Measurements from ENCODE around the gene NEU3. TPM values are rescaled to one million over a fixed set of nuclear protein-coding genes. Genes with fewer than 3 reads are reported as not detected.

NEU3 gene
- total and polyA plus RNA-seq, 2 donors (not counting 1 experiment from before 2014, with no cell fraction given) = 17.0 to 17.4 TPM

Small RNA genes lying within 50 kb of the gene (small RNA-seq; reads per million reads assigned to genes)
- not detected for gene RNU6-216P (ENCODE audit: insufficient read length, low read depth, low replicate concordance)

Other genes with a start within 250 kb of the NEU3 start
- 27.3 and 28.4 TPM in 2 replicates for gene RNF169, start 240.1 kb upstream of the NEU3 start, total RNA-seq
- 6.7 and 8.9 TPM in 2 replicates for gene RNF169, start 240.1 kb upstream of the NEU3 start, polyA plus RNA-seq
- gene XRRA1, start 39.8 kb upstream of the NEU3 start, total RNA-seq = 80.8 and 81.9 TPM in 2 replicates
- 6.9 and 9.3 TPM in 2 replicates for gene XRRA1, start 39.8 kb upstream of the NEU3 start, polyA plus RNA-seq
- gene SPCS2, start 39.7 kb upstream of the NEU3 start, total RNA-seq = 98.5 and 106 TPM in 2 replicates
- 17.8 and 19.1 TPM in 2 replicates for gene SPCS2, start 39.7 kb upstream of the NEU3 start, polyA plus RNA-seq
- gene OR2AT4, start 107.9 kb downstream of the NEU3 start, total RNA-seq = not detected in 2 replicates
- not detected in 2 replicates for gene OR2AT4, start 107.9 kb downstream of the NEU3 start, polyA plus RNA-seq
- 1.2 and 1.3 TPM in 2 replicates for gene SLCO2B1, start 162.2 kb downstream of the NEU3 start, total RNA-seq
- gene SLCO2B1, start 162.2 kb downstream of the NEU3 start, polyA plus RNA-seq = not detected in 2 replicates

Measured in B cell (primary cell).